Activated CD4-positive, CD25-positive, alpha-beta regulatory T cell treated with anti-CD3 and anti-CD28 coated beads, Interleukin-2, amount 50 U/mL, for 16 hours (primary cell): ENCODE measurements around the gene STRADA.
A peak's percentile ranks its signal among the peaks of the same experiment; 100 is the strongest.

Experiments used
- DNase-seq: peaks from one replicate; pipeline ENCODE4 v3.0.0-alpha.2; 2020; ENCODE audit warnings: low read depth, low spot score

STRADA gene, protein sequence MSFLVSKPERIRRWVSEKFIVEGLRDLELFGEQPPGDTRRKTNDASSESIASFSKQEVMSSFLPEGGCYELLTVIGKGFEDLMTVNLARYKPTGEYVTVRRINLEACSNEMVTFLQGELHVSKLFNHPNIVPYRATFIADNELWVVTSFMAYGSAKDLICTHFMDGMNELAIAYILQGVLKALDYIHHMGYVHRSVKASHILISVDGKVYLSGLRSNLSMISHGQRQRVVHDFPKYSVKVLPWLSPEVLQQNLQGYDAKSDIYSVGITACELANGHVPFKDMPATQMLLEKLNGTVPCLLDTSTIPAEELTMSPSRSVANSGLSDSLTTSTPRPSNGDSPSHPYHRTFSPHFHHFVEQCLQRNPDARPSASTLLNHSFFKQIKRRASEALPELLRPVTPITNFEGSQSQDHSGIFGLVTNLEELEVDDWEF

DNA sequence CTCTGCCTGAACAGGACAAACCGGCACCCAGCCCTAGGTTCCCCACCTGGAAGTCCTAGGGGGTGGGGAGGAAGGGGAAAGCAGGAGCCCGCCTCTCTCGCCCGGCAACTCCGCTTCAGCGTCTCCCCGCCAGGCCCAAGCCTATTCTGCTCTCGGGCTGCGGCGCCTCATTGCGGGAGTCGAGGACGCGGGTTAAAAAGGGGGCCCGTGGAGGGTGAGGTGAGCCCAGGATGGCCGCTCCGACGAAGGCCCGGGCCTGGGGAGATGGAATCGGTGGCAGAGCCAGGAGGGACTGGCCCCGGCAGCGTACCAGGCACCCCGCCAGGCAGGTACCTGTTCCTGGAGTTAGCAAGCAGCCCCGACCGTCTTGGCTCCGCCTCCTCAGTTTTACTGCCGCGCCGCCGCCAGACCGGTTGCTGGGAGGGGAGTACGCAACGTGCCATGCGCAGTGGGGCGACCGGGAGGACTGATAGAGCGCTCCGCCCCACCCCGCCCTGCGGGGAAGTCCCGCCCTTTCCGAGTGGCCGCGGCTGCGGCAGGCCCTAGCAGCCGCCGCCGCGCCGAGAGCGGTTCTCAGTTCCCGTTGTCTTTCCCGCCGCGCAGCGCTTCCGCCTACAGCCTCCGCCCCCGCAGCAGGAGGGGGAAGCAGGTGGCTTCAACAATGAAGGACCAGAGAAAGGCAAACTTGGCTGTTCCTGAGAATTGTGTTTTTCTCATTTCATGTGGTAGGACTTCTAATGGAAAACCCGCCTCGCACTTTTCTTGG lies at the start of gene STRADA:
STRADA (minus strand) TSS at position 392 of the 766 bp plus-strand sequence. CDS start 13,430 bp downstream, outside the sequence.
- peak; percentile 97 for DNase-seq

- DNase-seq, result no peak
Measured at GRCh38 chr17:63790057-63790456, 48.5 kb upstream of the STRADA start.

DNA sequence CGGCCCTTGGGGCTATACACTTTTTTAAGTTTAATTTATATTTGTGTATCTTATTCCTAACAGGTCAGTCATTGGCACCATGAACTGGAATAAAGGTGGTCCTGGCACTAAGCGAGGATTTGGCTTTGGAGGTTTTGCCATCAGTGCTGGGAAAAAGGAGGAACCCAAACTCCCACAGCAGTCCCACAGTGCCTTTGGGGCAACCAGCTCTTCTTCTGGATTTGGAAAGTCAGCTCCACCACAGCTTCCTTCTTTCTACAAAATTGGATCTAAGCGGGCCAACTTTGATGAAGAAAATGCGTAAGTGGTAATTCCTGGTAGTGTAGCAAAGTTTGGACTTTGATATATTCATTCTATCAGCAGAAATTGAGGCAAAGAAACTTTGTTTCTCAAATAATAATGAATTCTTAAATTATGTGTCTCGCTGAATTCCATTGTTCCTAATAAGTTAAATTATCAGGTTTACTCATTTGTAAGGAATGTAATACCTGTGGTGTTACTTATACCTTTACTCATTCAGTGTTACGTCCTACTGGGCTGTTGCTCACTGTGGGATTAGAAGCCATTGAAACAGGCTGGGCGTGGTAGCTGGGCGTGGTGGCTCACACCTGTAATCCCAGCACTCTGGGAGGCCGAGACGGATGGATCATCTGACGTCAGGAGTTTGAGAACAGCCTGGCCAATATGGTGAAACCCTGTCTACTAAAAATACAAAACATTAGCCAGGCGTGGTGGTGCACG lies 45.5 kb upstream of the STRADA start:
- DNase-seq, result no peak

GRCh38 chr17:63786117-63786516 lies 44.5 kb upstream of the STRADA start:
- DNase-seq, result no peak

DNA sequence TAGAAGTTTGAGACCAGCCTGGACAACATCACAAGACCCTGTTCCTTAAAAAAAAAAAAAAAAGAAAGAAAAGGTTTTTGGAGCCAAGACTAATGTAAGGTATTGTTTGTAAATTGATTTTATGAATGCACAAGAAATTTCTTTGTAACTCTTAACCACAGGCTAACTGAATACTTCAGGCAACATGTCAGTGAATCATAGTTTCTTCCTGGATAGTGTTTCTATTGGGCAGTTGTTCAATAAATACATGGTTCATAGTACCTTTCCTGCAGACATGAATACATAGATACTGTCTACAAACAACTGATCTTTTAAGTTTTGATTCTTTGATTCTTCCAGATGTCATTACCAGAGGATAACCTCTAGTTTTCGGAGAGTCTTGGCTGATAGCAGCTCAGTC lies 44.0 kb upstream of the STRADA start:
- no peak for DNase-seq

DNA sequence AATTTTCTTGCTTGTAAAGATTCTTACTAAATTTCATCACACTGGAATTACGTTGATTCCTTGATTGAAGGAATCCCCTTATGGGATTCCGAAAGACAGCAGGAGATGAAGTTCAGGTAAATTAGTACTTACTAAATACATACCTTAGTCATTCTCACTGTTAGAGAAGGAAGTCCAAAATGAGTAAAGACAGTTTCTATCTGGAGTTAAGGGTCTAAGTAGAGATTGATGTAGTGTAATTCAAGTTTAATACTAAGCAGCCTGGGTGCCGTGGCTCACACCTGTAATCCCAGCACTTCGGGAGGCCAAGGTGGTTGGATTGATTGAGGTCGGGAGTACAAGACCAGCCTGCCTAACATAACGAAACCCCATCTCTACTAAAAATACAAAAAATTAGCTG lies 41.9 kb upstream of the STRADA start:
- DNase-seq, result no peak

DNA sequence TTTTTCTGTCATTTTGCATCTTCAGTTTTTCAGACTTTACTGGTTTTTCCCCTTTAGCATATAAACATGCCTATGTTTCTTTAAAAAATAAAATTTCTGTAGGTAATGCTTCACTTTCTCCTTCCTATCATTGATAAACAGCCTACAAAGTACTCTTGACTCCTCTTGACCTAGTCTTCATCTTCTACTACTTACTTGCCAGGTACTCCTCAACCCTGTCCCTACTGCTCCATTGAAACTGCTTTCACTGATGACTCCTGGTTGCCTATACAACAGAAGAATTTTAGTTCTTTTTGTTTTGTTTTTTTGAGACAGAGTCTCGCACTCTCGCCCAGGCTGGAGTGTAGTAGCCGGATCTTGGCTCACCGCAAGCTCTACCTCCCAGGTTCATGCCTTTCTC lies 39.3 kb upstream of the STRADA start:
- DNase-seq, result no peak

DNA sequence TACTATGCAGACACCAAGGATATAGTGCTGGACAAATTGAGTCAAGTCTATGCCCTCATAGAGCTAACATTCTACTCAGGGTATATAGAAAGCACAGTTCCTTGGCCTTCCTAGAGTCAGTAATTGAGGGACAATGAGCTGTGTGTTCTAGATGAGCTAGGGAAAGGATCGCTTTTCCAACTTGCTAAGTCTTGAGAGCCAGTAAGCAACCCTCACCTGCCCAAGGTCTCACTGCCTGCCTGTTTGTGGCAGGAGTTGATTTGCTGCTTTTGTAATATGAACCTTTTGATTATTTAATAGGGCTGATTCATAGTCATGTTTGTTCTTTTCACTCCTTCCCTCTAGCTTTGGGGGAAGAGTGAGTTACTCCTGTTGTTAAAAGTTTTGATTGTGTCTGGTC lies 38.9 kb upstream of the STRADA start:
- no peak for DNase-seq

- no peak for DNase-seq
Measured at GRCh38 chr17:63775420-63775819, 33.8 kb upstream of the STRADA start.

DNA sequence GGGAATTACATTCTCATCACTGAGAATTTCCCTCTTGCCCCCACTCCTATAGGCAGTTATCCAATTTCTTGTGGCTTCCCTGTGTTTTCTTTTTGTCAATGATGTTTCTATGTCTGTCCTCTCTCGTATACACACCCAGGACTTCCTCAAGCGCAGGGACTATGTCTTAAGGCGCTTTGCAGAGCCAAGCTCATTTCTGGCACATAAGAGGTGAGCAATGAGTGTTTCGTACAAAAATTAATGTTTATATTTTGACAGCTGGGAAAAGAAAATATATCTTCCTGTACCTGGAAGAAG lies 33.3 kb upstream of the STRADA start:
- DNase-seq, result no peak

DNA sequence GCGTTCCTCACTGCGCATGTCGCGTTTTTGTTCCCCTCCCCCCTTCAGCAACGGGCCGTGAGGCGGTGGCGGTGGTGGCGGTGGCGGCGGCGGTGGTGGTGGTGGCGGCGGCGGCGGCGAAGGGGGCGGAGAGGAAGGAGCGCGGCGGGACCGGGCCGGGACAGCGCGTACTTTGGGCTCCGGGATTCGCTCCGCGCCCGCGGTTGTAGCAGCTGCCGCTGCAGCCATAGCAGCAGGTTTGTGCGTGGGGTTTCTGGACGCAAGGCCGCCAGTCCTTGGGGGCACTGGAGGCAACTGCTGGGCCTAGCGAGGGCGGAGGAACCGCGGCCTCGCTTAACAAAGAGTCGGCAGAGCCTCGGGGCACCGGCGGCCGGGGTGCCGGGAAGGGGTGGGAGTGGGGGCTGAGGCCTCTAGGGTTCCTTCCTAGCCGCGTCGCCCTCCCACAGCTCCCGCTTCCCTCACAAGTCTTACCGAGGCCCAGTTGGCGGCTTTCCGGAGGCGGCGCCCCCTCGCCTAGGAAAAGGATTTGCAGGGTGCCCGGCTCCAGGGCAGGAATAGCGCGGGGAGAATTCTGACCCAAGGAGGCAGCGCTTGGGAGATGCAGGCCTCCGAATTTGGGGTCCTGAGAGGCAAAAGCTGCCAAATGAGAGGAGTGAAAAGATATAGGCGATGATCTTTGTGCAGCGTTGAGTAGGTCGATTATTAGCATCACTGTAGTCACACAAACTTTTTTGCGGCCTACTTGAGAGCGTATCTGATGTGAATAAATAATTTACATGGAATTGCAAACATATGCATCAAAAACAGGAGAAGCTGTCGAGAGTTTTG lies 32.8 kb upstream of the STRADA start, which contains the start of gene DDX42:
DDX42 (plus strand) TSS at position 30 of the 828 bp plus-strand sequence. CDS start 12,880 bp downstream, outside the sequence.
- DNase-seq, result peak; percentile 80

DNA sequence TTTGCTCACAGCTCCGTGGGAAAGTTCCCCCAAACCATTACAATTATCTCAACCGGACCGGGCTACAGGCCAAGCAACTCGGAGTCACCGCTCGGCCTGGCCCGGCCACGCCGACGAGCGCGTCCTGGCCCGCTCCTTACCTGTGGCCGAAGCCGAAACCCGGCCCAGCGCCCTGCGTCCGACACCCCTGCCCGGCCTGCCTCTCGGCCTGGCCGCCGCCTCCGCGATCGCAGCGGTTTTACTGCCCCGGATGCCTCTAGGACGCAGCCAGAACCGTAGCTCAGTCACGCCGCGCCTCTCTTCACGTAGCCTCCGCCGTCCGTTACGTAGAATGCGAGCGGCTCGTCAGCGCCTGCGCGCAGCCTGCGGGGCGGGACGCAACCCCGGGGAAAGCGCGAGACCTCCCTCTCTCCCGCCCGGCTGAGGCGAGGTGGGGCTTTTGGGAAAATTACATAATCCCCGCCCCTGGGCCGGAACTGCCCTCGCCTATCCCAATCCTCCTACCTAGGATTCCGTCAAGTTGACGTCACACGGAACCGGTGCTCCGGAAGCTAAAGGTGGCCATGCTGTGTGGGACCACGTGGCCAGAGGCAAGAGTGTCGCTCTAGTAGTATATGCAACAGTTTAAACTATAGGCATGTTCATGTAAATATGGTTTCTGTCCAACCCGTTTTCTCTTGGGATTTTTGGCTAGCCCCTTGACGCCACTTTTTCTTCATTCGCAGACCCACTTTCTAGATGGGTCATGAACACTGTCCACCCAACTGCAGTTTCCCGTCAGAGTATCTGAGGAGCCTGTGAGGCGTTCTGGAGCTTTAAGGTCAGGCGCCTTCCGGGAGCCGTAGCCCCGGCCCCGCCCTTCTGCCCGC lies 31.9 kb upstream of the STRADA start, which contains the start of gene CCDC47:
CCDC47 (minus strand) TSS at position 326 of the 869 bp plus-strand sequence. CDS start 7,422 bp downstream, outside the sequence.
- DNase-seq, result peak; percentile 95

- DNase-seq, result no peak
Measured at GRCh38 chr17:63772801-63773271, 31.2 kb upstream of the STRADA start.

DNA sequence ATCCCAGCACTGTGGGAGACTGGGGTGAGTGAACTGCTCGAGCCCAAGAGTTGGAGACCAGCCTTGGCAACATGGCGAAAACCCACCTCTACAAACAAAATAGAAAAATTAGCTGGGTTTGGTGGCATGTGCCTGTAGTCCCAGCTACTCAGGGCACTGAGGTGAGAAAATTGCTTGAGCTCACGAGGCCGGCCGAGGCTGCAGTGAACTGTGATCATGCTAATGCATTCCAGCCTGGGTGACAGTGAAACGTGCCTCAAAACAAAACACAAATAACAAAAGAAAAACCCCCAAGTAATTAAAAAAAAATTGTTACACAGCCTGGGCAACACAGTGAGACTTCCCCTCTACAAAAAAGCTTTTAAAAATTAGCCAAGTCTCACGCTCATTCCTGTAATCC lies 26.8 kb upstream of the STRADA start:
- DNase-seq, result no peak

DNA sequence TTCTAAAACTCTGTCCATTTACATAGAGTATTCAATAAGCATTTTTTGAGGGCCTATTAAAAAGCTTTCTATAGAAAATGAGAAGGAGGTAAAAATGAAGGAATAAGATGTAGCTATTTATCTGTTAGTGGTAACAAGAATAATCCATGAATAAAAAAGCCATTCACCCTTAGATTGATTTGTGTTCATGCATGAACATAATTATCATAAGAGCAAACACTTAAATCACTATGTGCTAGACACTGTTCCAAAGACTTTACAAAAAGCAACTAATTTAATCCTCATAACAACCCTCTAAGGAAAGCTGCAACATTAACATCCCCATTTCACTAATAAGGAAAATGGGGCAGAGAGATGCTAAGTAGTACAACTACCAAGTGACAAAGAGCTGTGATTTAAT lies 25.2 kb upstream of the STRADA start:
- DNase-seq, result no peak

GRCh38 chr17:63764716-63765115 lies 23.1 kb upstream of the STRADA start:
- no peak for DNase-seq

DNA sequence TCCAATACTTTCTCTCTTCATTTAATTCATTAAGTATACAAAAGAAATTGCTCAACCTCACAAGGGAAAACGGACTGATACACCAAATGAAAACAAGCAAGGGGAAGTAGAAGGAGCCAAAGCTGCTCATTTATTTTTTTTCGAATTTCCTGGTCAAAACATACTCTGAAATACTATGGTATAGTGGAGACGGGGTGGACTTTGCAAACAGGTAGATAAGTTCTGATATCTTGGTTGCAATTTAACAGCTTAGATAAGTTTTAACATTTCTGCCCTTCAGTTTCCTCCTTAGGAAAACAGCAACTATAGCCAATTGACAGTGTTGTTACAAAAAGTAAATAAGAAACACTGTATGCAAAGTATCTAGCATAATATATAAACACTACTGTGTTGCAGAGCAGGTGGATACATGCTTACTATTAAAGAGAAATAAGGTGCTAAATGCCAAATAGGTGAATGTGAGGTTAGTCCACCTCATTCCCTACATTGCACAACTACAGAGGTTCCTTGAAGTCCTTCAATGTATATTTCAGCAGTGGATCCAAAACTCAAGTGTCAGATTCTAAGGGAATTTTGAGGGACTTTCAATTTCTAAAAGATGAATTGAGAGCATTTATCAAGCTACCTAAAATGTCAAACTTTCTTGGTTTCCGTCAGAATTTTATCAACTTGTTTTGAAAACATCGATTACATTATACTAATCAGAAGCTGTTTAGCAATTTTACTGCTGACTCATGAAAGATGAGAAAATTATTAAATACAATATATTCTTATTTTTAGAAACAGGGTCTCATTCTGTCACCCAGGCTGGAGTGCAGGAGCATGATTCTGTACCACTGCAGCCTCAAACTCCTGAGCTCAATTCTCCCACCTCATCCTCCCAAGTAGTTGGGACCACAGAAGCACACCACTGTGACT lies 20.8 kb upstream of the STRADA start:
- DNase-seq, result no peak

DNA sequence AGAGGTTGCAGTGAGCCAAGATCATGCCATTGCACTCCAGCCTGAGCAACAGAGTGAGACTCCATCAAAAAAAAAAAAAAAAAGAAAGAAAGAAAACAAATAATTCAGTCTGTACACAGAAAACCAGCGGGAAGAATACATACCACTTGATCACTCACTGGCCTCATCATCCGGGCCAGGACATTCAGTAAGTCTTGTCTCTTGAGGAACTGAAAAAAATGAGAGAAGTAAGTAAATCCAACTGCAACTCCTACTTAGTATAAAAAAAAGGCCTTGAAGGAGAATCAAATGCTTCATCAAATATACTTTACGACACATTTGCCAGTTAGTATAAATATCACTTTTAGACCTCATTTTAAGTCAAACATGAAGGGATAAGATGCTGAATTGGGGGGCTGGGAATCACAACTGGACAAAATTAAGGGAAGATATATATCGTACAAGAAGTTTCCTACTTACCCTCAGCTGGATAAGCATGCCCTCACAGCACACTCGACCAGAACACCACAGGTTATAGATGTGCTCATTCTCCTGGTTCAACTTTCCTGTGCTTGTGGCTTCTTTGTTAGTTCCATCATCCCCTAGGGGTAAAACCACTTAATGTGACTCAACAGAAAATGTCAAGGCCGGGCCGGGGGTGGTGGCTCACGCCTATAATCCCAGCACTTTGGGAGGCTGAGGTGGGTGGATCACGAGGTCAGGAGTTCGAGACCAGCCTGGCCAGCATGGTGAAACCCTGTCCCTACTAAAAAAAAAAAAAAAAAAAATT lies 19.4 kb upstream of the STRADA start:
- no peak for DNase-seq
